NCI-H345 treated with DMSO at 0.1 percent for 48 hours (cell line): ENCODE data around the gene P4HA1.
"Not testable (repeated sequence)": the region's sequence is repeated elsewhere in the genome, so short reads cannot be mapped to it uniquely, and the experiment has no call there.

Source experiments
- DNase-seq: peaks from one replicate; lab custom pipeline; 2025; ENCODE audit not compliant: unreplicated experiment; lab: John Stamatoyannopoulos, UW

The P4HA1 gene

DNA sequence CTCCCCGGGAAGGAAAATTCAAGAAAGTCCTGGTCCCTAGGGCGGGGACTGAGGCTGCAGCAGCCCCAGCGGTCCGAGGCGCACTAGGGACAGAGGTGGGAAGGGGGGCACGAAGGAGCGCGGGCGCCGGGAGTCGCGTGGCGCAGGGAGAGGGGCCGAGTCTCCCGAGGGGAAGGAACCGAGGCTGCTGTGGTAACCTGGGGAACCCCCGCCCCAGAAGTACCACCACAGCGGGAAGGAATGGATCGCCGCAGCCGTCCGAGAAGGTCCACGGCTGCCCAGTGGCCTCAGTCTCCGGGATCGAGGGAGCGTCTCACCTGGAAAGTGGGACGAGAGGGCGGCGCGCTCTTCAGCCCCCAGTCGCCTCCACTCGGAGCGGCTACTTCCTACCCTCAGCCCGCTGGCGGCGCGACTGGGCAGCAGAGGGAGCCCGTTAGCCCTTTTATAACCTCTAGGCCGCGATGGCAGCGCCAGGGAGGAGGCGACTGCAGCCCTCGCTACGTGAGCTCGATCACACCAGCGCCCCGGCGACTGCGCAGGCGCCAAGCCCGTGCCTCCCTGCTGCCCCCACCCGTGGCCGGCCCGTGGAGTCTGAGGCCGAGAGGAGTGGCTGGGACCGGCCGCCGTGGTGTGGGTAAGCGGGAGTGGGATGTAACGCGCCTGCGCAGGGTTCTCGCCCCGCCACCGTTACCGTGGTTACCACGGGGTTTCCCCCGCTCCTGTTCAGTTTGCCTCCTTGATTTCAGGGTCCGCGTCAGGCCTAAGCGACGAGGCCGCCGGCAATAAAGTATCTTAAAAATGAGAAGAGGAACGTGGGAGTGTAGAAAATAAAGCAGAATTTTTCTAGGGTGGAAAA, at the start of gene P4HA1:
Gene P4HA1, minus strand, starts transcription at position 418 of the 856 bp plus-strand sequence. CDS start 21,983 bp downstream, outside the sequence.
- DNase-seq, result peak; percentile 82

DNA sequence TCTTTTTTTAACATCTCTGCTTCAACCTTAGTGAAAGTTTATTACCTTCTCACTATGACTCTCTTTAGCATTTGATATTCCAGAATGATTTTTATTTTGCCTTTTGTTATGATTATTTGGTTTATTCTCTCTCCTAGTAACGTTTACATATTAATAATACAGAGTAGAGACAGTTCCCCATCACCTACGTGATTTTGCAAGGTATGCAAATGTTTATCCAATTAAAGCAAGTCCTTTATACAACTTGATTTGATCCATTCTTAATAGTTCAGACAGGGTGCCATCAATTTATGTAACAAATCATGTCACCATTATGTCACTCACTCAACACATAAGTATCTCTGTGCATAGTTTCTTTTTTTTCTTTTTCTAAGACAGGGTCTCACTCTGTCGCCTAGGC, 44.9 kb upstream of the P4HA1 start:
- DNase-seq, result no peak

- no peak for DNase-seq
These were observed 42.6 kb upstream of the P4HA1 start for GRCh38 chr10:73139251-73139650.

- no peak for DNase-seq
These were observed 40.0 kb upstream of the P4HA1 start for GRCh38 chr10:73136627-73137026.

DNA sequence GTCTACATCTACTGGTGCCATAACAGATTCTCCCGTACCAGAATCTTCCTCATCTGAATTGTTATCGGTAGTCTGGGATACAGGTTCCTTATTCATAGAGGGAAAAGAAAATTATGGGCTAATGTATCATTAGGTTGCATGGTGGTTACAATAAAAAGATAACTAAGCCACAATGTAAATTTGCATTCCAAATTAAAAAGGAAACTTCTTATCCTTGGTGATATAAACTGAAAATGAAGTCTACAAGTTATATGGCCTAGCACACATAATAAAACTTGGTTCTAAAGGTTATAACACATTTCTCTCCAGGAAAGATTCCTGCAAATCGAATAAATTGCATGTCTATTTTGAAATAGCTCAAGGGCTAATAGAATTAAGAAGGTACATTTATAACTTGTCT, 38.1 kb upstream of the P4HA1 start:
- DNase-seq, result no peak

DNA sequence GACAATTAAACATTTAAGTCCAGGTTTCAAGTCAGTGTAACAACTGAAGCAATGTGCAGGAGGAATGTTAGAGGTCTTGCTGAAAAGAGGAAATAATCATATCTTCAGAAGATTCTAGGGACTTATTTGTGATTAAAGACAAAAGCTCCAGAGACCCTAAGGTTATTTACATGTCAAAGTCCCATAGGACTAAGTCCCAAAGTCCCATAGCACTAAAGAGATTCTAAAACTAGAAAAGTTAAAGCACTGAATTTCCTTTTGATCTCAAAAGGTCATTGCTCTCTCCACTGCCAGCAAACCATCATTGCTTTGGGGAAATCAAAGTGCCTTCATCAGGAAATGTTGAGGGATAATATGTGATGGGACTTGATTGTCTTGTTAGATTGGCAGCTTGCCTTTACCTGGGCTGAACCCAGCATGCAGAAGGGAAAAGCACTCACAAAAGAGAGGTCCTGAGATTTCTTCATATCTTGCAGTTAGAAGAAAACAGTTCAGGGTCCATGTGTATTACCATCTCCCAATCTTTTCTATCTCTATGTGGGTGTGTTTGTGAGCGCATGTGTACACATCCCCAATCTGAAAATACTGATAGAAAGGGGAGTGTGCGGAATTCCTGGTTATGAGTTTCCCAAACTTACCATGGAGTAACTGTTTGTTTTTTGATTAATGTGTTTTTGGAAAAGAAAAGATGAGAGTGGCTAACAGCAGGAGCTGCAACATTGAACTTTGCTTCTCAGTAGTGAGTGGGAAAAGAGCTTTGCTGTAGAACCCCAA, 35.4 kb upstream of the P4HA1 start:
- DNase-seq, result no peak

GRCh38 chr10:73131301-73131700, 34.6 kb upstream of the P4HA1 start:
- no peak for DNase-seq

GRCh38 chr10:73126343-73126742, 29.7 kb upstream of the P4HA1 start:
- no peak for DNase-seq

DNA sequence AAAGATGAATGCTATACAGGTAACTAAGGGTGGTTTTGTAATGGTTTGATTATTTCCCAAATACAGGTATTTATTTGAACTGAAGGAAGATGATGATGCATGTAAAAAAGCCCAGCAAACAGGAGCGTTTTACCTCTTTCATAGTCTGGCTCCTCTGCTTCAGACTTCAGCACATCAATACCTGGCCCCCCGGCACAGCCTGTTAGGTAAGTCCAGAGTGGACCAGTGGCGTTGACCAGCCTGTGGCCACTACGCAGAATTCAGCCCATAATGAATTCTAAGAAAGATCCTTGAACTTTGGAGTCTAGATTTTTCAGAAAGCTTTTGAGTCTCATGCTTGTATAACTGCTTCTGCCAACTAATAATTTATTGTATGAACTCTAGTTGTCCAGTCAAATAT, 23.3 kb upstream of the P4HA1 start:
- no peak for DNase-seq

GRCh38 chr10:73119457-73119856, 22.8 kb upstream of the P4HA1 start:
- DNase-seq, result no peak

- no peak for DNase-seq
These were observed 21.5 kb upstream of the P4HA1 start for GRCh38 chr10:73117976-73118743.

DNA sequence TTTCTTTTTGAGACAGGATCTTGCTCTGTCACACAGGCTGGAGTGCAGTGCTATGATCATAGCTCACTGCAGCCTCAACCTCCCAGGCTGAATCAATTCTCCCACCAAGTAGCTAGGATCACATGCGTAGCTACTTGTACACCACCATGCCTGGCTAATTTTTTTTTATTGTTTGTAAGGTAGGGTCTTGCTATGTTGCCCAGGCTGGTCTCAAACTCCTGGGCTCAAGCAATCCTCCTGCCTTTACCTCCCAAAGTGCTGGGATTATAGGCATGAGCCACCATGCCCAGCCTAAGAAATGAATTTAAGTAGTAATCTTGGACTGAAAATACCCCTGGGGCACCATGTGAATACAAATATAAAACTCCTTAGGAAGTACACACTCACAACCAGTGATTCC, 19.4 kb upstream of the P4HA1 start:
- DNase-seq, result no peak

DNA sequence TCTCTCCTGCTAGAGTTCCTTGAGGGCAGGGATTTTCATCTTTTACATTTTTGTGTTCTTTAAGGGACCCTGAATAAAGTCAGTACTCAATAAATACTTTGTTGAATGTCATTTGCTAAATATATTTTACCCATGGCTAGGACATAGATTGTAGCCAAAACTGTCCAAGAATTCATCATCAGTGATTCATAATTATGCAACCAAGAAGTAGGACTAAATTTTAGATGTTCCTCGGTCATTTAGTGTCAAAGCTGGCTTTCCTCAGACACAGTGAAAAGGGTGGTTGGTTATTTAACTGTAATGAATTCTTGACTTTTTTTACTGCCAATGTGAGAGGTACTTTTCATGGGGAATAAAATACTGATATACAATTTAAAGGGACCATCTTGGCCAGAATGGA, 16.9 kb upstream of the P4HA1 start:
- no peak for DNase-seq

GRCh38 chr10:73112032-73112431, 15.4 kb upstream of the P4HA1 start:
- DNase-seq, result not testable (repeated sequence)

DNA sequence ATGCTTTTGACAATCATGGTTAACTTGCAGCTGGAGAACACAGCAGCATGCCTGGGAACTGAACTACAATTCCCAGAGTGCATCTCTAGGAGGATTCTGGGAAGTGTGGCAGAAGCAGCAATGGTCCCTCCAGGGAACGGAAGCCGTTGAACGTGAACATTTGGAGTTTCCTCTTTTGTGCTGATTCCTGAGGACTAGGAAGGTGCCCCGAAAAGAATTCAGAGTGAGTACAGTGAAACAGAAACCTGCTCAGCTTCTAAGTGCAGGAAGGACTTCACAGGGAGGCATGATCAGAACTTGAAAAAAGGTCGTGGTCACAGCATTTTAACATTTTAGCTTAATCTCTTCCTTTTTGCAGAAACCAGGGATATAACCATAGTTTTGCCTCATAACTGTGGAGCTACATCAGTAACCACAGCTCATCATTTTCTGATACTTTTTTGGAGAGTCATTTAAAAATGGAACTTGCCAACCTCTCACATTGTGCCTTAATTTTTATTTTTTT, 13.7 kb upstream of the P4HA1 start, which contains the start of gene NUDT13:
Gene NUDT13, plus strand, starts transcription at position 111 of the 505 bp plus-strand sequence. CDS start 3,911 bp downstream, outside the sequence.
- DNase-seq, result no peak

DNA sequence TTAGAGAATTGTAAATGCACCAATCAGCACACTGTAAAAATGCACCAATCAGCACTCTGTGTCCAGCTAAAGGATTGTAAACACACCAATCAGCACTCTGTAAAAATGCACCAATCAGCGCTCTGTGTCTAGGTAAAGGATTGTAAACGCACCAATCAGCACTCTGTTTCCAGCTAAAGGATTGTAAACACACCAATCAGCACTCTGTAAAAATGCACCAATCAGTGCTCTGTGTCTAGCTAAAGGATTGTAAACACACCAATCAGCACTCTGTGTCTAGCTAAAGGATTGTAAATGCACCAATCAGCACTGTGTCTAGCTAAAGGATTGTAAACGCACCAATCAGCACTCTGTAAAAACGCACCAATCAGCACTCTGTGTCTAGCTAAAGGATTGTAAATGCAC, 12.6 kb upstream of the P4HA1 start:
- DNase-seq, result not testable (repeated sequence)

DNA sequence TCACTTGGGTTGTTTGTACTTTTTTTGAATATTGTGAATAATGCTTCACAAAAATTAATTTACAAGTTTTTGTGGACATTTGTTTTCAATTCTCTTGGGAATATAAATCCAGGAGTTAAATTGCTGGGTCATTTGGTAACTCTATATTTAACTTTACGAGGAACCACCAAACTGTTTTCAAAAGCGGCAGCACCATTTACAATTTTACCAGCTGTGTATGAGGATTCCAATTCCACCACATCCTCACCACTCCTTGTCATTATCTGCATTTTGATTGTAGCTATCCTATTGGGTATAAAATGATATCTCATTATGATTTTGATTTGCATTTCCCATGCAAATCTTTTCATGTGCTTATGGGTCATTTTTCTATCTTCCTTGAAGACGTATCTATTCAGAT, 9.6 kb upstream of the P4HA1 start:
- no peak for DNase-seq

DNA sequence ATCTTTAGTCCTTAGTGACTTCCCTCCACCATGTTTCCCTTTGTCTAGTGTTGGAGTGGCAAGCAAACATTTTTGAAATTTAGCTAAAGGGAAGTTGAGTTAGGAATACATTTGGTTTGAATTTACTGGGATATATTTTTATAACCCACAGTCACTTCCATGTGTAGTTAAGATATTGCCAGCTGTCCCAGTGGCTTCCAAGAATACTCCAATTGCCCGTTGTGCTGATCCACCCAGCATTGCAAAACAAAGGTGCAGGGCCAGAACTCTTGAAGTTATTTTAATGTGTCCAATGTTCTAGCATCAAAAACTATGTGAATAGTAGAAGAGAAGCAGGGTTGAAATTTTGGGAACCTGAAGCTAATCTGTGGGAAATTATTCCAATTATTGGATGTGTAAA, 2.5 kb upstream of the P4HA1 start:
- no peak for DNase-seq

DNA sequence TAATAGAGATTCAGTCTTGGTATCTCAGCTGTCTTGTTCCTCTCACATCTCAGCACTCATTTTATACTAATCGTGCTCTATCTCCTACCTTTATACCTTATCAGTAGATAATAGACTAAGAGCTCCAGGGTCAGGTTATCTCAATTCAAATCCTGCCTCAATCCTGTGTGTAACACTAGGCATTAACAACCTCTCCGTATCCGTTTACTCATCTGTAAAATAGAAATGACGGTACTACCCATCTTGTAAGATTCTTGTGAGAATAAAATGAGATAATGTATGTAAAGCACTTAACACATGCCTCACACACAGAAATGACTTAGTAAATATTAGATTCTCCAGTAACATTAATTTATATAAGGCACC, 622 bp upstream of the P4HA1 start:
- no peak for DNase-seq

GRCh38 chr10:73096041-73096448, 621 bp downstream of the P4HA1 start:
- DNase-seq, result peak; percentile 27

DNA sequence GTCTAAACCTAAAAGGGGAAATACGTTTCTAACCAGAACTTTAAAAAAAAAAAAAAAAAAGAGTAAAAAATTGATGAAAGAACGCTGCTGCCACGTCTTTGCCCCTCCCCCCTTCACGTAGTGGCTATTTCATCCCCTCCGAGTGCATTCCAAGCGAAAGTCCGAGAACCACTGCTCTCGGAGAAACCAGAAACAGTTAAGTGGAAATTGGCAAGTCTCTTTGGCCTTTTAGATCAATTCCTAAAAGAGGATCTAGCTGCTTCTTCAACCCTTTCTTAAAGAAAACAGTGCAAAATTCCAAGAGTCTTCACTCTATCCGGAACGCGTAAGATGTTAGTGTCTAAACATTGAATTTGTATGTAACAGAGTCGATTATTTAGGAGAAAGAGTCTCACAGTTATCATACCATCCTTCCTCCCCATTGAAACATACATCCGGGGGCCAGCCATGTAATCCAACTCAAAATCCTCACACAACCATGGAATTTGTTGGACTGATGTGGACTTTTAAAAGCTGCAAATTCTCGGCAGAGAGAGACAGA, 1.1 kb downstream of the P4HA1 start:
- no peak for DNase-seq
